ENCODE data around the gene TMEM150B. TPM values are rescaled to one million over a fixed set of nuclear protein-coding genes. Genes with fewer than 3 reads are reported as not detected.
A peak's percentile ranks its signal among the peaks of the same experiment; 100 is the strongest.

Gene TMEM150B
- total and polyA plus RNA-seq, 2 experiments from 2014 or later: not detected

- Histone ChIP-seq H3K36me3 (no peaks in the 10 kb centered on the region), H3K4me1 (ENCODE audit: low read depth) (peaks cover 6% of the 10 kb centered on the region), H3K4me3 (peak overlapping the region; percentile 30), H3K27ac (no peak overlapping the region), H3K9me3 (ENCODE audit: low read depth) (no peaks in the 10 kb centered on the region), H3K27me3 (peaks cover 62% of the 10 kb centered on the region)
- no peak for DNase-seq (ENCODE audit: low read depth in 1 of 2, low spot score in 1 of 2)
- TF ChIP-seq CTCF (IDR thresholded peaks at IDR 0.05; ENCODE audit: low read depth, low read length): no peak
Observed at GRCh38 chr19:55353356-55353802, 28.2 kb upstream of the TMEM150B start.

GRCh38 chr19:55352549-55353145 is 27.5 kb upstream of the TMEM150B start:
- H3K27me3 ChIP-seq: peaks cover 62% of the 10 kb centered on the region
- H3K4me3 ChIP-seq: no peak overlapping the region
- H3K4me1 ChIP-seq (ENCODE audit: low read depth): peaks cover 12% of the 10 kb centered on the region
- H3K9me3 ChIP-seq (ENCODE audit: low read depth): no peaks in the 10 kb centered on the region
- no peak for DNase-seq (ENCODE audit: low read depth in 1 of 2, low spot score in 1 of 2)
- TF ChIP-seq CTCF (IDR thresholded peaks at IDR 0.05; ENCODE audit: low read depth, low read length): no peak
- no peaks in the 10 kb centered on the region for H3K36me3 ChIP-seq
- H3K27ac ChIP-seq: no peak overlapping the region

GRCh38 chr19:55352040-55352439 is 26.9 kb upstream of the TMEM150B start:
- Histone ChIP-seq H3K4me1 (ENCODE audit: low read depth) (peaks cover 12% of the 10 kb centered on the region), H3K4me3 (no peak overlapping the region), H3K9me3 (ENCODE audit: low read depth) (no peaks in the 10 kb centered on the region), H3K27ac (no peak overlapping the region), H3K27me3 (peaks cover 57% of the 10 kb centered on the region), H3K36me3 (no peaks in the 10 kb centered on the region)
- no peak for DNase-seq (ENCODE audit: low read depth in 1 of 2, low spot score in 1 of 2)
- no peak for TF ChIP-seq CTCF (IDR thresholded peaks at IDR 0.05; ENCODE audit: low read depth, low read length)

GRCh38 chr19:55350620-55351315 is 25.6 kb upstream of the TMEM150B start:
- H3K27me3 ChIP-seq: peaks cover 45% of the 10 kb centered on the region

More at GRCh38 chr19:55350620-55351315, 25.6 kb upstream of the TMEM150B start:
- Histone ChIP-seq H3K36me3 (peaks cover 3% of the 10 kb centered on the region), H3K4me3 (no peak overlapping the region), H3K4me1 (ENCODE audit: low read depth) (peaks cover 12% of the 10 kb centered on the region), H3K27ac (no peak overlapping the region), H3K9me3 (ENCODE audit: low read depth) (no peaks in the 10 kb centered on the region)
- no peak for DNase-seq (ENCODE audit: low read depth in 1 of 2, low spot score in 1 of 2)
- TF ChIP-seq CTCF (IDR thresholded peaks at IDR 0.05; ENCODE audit: low read depth, low read length): no peak
